SU-DHL-6 (cell line): Measurements from ENCODE around the gene TEX54.
"Not testable (repeated sequence)": the region's sequence is repeated elsewhere in the genome, so short reads cannot be mapped to it uniquely, and the experiment has no call there.

ENCODE experiments used
- H2AFZ ChIP-seq: fragments of 200-600 bp; sonication (generic); 2 replicates; pipeline ENCODE4 v1.6.1; 2014; ENCODE audit warnings: low read depth, mild to moderate bottlenecking, moderate library complexity, mixed read lengths, antibody characterized with exemption, low read length; ENCODE audit not compliant: severe bottlenecking
- H3F3A ChIP-seq: fragments of 200-600 bp; shearing (Covaris generic); 2 replicates; pipeline ENCODE4 v1.6.0; 2016; ENCODE audit warnings: antibody characterized with exemption, mild to moderate bottlenecking; ENCODE audit not compliant: insufficient read depth
- H3K27ac ChIP-seq: fragments of 200-600 bp; sonication (generic); 2 replicates; pipeline ENCODE4 v1.5.1; 2016; ENCODE audit warnings: low read depth, mild to moderate bottlenecking, low read length, moderate library complexity, mixed read lengths
- H3K27me3 ChIP-seq: fragments of 200-600 bp; sonication (generic), shearing (Covaris generic); 2 replicates; pipeline ENCODE4 v1.6.0; 2014; ENCODE audit warnings: mild to moderate bottlenecking, low read length
- H3K36me3 ChIP-seq: fragments of 200-600 bp; sonication (generic); 2 replicates; pipeline ENCODE4 v1.6.1; 2014; ENCODE audit warnings: mild to moderate bottlenecking, low read length, mixed read lengths
- H3K4me2 ChIP-seq: fragments of 300-600, 200-600 bp; shearing (Covaris generic), sonication (generic); 2 replicates; pipeline ENCODE4 v1.6.0; 2014; ENCODE audit warnings: low read length, low read depth, mild to moderate bottlenecking; ENCODE audit not compliant: poor library complexity, severe bottlenecking
- H3K4me3 ChIP-seq: fragments of 200-600 bp; sonication (generic); 2 replicates; pipeline ENCODE4 v1.5.1; 2014; ENCODE audit warnings: antibody characterized with exemption, low read length, mild to moderate bottlenecking, mixed read lengths; ENCODE audit not compliant: insufficient read depth, poor library complexity, severe bottlenecking
- H3K79me2 ChIP-seq: fragments of 200-600 bp; sonication (generic); 2 replicates; pipeline ENCODE4 v1.6.1; 2014; ENCODE audit warnings: mild to moderate bottlenecking, low read length, moderate library complexity; ENCODE audit not compliant: insufficient read depth
- H3K9ac ChIP-seq: fragments of 200-600 bp; sonication (generic); 2 replicates; pipeline ENCODE4 v1.7.0; 2014; ENCODE audit warnings: mild to moderate bottlenecking, low read length
- H3K9me2 ChIP-seq: fragments of 200-600 bp; sonication (generic); replicated peaks from 2 replicates; pipeline ENCODE4 v1.6.1; 2014; ENCODE audit warnings: low read length; ENCODE audit not compliant: insufficient read depth
- H3K9me3 ChIP-seq: fragments of 200-600 bp; sonication (generic); 2 replicates; pipeline ENCODE4 v1.6.1; 2014; ENCODE audit warnings: low read length, mixed read lengths; ENCODE audit not compliant: insufficient read depth
- H4K20me1 ChIP-seq: fragments of 200-600 bp; sonication (generic); 2 replicates; pipeline ENCODE4 v1.6.1; 2014; ENCODE audit warnings: low read depth, mild to moderate bottlenecking, antibody characterized with exemption, low read length, moderate library complexity, mixed read lengths
- EZH2phosphoT487 ChIP-seq: fragments of 200-600 bp; sonication (generic), shearing (Covaris generic); conservative IDR thresholded peaks from 2 replicates; pipeline ENCODE4 v1.6.1; 2018; ENCODE audit warnings: mild to moderate bottlenecking, antibody characterized with exemption, low read length, moderate library complexity, mixed read lengths
- TF ChIP-seq, protein P1 (sequence below): fragments of 200-600 bp; sonication (generic); IDR thresholded peaks from one replicate; pipeline ENCODE4 v1.5.1; 2017; ENCODE audit warnings: antibody characterized with exemption, mild to moderate bottlenecking, low read length, moderate library complexity; ENCODE audit not compliant: insufficient read depth, poor library complexity, severe bottlenecking

TEX54 gene

DNA sequence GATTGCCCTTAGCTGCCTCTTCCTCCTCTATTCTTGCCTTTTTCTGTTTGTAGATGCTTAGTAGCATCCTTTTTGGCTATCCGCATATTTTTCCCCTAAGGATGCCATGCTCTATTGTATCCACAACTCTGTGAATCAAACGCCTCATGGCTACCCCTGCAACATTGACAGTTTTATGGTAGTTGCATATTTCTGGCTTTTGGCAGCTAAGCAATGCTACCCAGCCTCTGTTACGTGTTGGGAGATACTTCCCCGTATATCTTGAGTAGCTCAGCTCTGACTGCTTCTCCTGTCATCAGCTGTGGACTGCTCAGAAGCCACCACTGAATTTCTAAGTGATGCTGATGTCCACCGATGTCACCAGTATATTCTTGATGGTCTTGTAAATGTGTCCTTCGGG lies 33.0 kb upstream of the TEX54 start:
- no peak overlapping the region for H2AFZ ChIP-seq
- H3K4me3 ChIP-seq = no peak overlapping the region
- H3K27ac ChIP-seq = no peak overlapping the region
- no peaks in the 10 kb centered on the region for H3K9me2 ChIP-seq
- H3K79me2 ChIP-seq = peaks cover 97% of the 10 kb centered on the region
- H3K9me3 ChIP-seq = no peaks in the 10 kb centered on the region
- no peaks in the 10 kb centered on the region for H3K27me3 ChIP-seq
- no peak overlapping the region for H3K4me2 ChIP-seq
- peaks cover 4% of the 10 kb centered on the region; the same call in 1 of the 2 replicates for H3K36me3 ChIP-seq
- peaks cover 14% of the 10 kb centered on the region for H3F3A ChIP-seq
- no peak overlapping the region for H3K9ac ChIP-seq
- peaks cover 8% of the 10 kb centered on the region; the same call in 1 of the 2 replicates for H4K20me1 ChIP-seq
- TF ChIP-seq, protein P1, sequence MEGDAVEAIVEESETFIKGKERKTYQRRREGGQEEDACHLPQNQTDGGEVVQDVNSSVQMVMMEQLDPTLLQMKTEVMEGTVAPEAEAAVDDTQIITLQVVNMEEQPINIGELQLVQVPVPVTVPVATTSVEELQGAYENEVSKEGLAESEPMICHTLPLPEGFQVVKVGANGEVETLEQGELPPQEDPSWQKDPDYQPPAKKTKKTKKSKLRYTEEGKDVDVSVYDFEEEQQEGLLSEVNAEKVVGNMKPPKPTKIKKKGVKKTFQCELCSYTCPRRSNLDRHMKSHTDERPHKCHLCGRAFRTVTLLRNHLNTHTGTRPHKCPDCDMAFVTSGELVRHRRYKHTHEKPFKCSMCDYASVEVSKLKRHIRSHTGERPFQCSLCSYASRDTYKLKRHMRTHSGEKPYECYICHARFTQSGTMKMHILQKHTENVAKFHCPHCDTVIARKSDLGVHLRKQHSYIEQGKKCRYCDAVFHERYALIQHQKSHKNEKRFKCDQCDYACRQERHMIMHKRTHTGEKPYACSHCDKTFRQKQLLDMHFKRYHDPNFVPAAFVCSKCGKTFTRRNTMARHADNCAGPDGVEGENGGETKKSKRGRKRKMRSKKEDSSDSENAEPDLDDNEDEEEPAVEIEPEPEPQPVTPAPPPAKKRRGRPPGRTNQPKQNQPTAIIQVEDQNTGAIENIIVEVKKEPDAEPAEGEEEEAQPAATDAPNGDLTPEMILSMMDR = no peak
- TF ChIP-seq EZH2phosphoT487 = no peak

DNA sequence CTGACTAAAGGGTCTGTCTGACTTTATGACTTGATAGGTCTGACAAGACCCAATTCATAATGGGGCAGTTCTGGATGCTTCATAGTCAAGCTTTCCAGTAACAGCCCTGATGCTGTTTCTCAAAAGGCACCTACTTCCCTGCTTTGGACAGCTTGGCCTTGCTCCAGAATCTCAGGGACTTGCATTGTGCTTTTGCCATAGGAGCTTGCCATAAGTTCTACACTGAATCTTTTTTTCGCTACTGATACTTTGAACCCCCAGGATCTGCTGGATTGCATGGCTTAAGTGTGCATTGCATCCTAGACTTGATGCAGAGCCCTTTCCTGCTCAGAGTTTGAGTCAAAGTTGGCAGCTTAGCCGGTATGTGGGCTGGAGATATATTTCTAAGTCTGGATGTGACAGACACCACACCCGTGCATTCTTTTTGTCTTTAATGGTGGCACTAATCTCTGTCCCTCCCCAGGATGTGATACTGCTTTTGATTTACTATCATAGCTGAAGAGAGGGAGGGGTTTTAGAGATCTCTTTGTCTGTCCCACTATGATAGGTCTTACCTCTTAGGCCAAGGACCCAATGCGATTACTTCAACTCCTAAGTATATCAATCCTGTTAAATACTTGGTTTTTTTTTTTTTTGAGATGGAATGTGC lies 31.2 kb upstream of the TEX54 start:
- no peak overlapping the region for H3K27ac ChIP-seq
- H3K9me2 ChIP-seq = no peaks in the 10 kb centered on the region
- H3K27me3 ChIP-seq = no peaks in the 10 kb centered on the region
- H4K20me1 ChIP-seq = peaks cover 8% of the 10 kb centered on the region; the same call in 1 of the 2 replicates
- TF ChIP-seq EZH2phosphoT487 = no peak
- TF ChIP-seq, protein P1 = no peak
- no peaks in the 10 kb centered on the region for H3K9me3 ChIP-seq
- H3K9ac ChIP-seq = no peak overlapping the region
- peaks cover 4% of the 10 kb centered on the region; the same call in 1 of the 2 replicates for H3K36me3 ChIP-seq
- no peak overlapping the region for H2AFZ ChIP-seq
- peaks cover 14% of the 10 kb centered on the region for H3F3A ChIP-seq
- peaks cover 97% of the 10 kb centered on the region for H3K79me2 ChIP-seq
- no peak overlapping the region for H3K4me3 ChIP-seq
- H3K4me2 ChIP-seq = no peak overlapping the region

DNA sequence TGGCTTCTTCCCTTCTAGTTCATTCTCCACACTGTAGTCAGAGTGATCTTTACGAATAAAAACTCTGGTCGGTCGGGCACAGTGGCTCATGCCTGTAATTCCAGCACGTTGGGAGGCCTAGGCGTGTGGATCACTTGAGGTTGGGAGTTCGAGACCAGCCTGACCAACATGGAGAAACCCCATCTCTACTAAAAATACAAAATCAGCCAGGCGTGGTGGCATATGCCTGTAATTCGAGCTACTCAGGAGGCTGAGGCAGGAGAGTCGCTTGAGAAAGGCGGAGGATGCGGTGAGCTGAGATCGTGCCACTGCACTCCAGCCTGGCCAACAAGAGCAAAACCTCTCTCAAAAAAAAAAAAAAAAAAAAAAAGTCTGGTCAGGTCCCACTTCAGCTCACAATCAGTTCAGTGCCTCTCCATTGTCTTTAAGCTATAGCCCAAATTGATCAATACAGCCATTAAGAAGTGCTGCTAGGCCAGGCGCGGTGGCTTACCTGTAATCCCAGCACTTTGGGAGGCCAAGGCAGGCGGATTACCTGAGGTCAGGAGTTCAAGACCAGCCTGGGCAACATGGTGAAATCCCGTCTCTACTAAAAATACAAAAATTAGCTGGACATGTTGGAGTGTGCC lies 29.0 kb upstream of the TEX54 start:
- not testable (repeated sequence) for H3K36me3 ChIP-seq, H2AFZ ChIP-seq, H3K27me3 ChIP-seq, H3K4me3 ChIP-seq, H4K20me1 ChIP-seq, H3K9me3 ChIP-seq, H3K9me2 ChIP-seq
- H3K9ac ChIP-seq = peak overlapping the region; percentile 29
- H3K4me2 ChIP-seq = peak overlapping the region; percentile 99
- peak overlapping the region; percentile 73 for H3K27ac ChIP-seq
- H3F3A ChIP-seq = peaks cover 26% of the 10 kb centered on the region
- peaks cover 96% of the 10 kb centered on the region for H3K79me2 ChIP-seq

DNA sequence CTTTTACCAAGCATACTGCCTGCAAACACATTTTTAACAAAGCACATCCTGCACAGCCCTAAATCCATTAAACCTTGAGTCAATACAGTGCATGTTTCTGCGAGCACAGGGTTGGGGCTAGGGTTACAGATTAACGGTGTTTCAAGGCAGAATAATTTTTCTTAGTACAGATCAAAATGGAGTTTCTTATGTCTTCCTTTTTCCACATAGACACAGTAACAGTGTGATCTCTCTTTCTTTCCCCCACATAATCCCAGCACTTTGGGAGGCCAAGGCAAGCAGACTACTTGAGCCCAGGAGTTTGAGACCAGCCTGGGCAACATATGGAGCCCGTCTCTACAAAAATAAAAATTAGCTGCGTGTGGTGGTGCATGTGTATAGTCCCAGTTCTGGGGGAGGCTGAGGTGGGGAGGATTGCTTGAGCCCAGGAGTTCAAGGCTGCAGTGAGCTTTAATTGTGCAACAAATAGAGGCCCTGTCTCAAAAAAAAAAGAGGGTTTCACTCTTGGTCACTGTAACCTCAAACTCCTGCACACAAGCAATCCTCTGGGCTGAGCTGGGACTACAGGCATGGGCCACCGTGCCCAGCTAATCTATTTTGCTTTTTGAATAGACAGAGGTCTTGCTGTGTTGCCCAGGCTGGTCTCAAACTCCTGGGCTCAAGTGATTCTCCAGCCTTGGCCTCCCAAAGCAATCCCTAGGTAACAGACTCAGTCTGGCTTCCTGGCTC lies 28.4 kb upstream of the TEX54 start:
- H3K4me3 ChIP-seq = no peak overlapping the region
- H3K27ac ChIP-seq = peak overlapping the region; percentile 73
- H3F3A ChIP-seq = peaks cover 26% of the 10 kb centered on the region
- no peak for TF ChIP-seq EZH2phosphoT487
- TF ChIP-seq, protein P1 = no peak
- H3K79me2 ChIP-seq = peaks cover 96% of the 10 kb centered on the region
- H3K9me3 ChIP-seq = no peaks in the 10 kb centered on the region
- H4K20me1 ChIP-seq = peaks cover 8% of the 10 kb centered on the region; the same call in 1 of the 2 replicates
- peak overlapping the region; percentile 29 for H3K9ac ChIP-seq
- H3K36me3 ChIP-seq = peaks cover 4% of the 10 kb centered on the region; the same call in 1 of the 2 replicates
- H3K4me2 ChIP-seq = peak overlapping the region; percentile 99
- no peak overlapping the region for H2AFZ ChIP-seq
- no peaks in the 10 kb centered on the region for H3K9me2 ChIP-seq
- H3K27me3 ChIP-seq = no peaks in the 10 kb centered on the region

DNA sequence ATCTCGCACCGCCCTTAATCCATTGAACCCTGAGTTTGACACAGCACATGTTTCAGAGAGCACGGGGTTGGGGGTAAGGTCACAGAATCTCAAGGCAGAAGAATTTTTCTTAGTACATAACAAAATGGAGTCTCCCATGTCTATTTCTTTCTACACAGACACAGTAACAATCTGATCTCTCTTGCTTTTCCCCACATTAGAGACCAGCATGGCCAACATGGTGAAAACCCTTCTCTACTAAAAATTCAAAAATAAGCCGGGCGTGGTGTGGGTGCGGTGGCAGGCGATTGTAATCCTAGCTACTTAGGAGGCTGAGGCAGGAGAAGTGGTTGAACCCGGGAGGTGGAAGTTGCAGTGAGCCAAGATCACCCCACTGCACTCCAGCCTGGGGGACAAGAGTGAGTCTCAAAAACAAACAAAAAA lies 26.7 kb upstream of the TEX54 start:
- Histone ChIP-seq H3K4me2 (peak overlapping the region; percentile 99), H4K20me1 (peaks cover 16% of the 10 kb centered on the region), H3F3A (peaks cover 40% of the 10 kb centered on the region), H3K79me2 (peaks cover 93% of the 10 kb centered on the region), H3K27ac (peak overlapping the region; percentile 73), H3K4me3 (peak overlapping the region; percentile 43), H3K9ac (peak overlapping the region; percentile 99), H3K36me3 (peaks cover 13% of the 10 kb centered on the region)
- not testable (repeated sequence) for H3K9me2 ChIP-seq, H2AFZ ChIP-seq, H3K9me3 ChIP-seq, H3K27me3 ChIP-seq
